HG03064 (cell line): ENCODE measurements around the gene LRRC27.

Experiments
- ATAC-seq: cut with Tn5 transposase; IDR thresholded peaks from one replicate; pipeline ENCODE4 v1.9.1; 2021; ENCODE audit warnings: low read depth; ENCODE audit not compliant: unreplicated experiment

LRRC27 gene

GRCh38 chr10:132420469-132420980 is 88.5 kb downstream of the LRRC27 start:
- no peak for ATAC-seq

- ATAC-seq = peak; percentile 47
These were observed 89.2 kb downstream of the LRRC27 start for GRCh38 chr10:132420981-132421846.

- ATAC-seq = no peak
These were observed 90.1 kb downstream of the LRRC27 start for GRCh38 chr10:132421847-132422751.

GRCh38 chr10:132422903-132423825 is 91.2 kb downstream of the LRRC27 start:
- no peak for ATAC-seq

- ATAC-seq = no peak
These were observed 92.2 kb downstream of the LRRC27 start for GRCh38 chr10:132423966-132424861.

GRCh38 chr10:132425029-132425756 is 93.2 kb downstream of the LRRC27 start:
- no peak for ATAC-seq

- no peak for ATAC-seq
These were observed 93.8 kb downstream of the LRRC27 start for GRCh38 chr10:132425757-132426155.

GRCh38 chr10:132427006-132427771 is 95.2 kb downstream of the LRRC27 start:
- no peak for ATAC-seq

GRCh38 chr10:132427939-132428367 is 96.0 kb downstream of the LRRC27 start:
- no peak for ATAC-seq

GRCh38 chr10:132428486-132428995 is 96.5 kb downstream of the LRRC27 start:
- ATAC-seq = no peak
